GM19035 (cell line): ENCODE data around the gene GRB7.
"Not testable (repeated sequence)": the region's sequence is repeated elsewhere in the genome, so short reads cannot be mapped to it uniquely, and the experiment has no call there.

Experiments used
- ATAC-seq: cut with Tn5 transposase; IDR thresholded peaks from one replicate; pipeline ENCODE4 v1.9.1; 2021; ENCODE audit not compliant: unreplicated experiment

The GRB7 gene

GRCh38 chr17:39732586-39732985 lies 5.2 kb upstream of the GRB7 start:
- ATAC-seq, result no peak

GRCh38 chr17:39735882-39736281 lies 1.9 kb upstream of the GRB7 start:
- ATAC-seq, result no peak

- ATAC-seq, result no peak
These were observed 1.2 kb upstream of the GRB7 start for GRCh38 chr17:39736319-39737165.

- ATAC-seq, result no peak
These were observed 455 bp upstream of the GRB7 start for GRCh38 chr17:39737206-39737759.

- no peak for ATAC-seq
These were observed 797 bp downstream of the GRB7 start for GRCh38 chr17:39738568-39738901.

- no peak for ATAC-seq
These were observed 1.5 kb downstream of the GRB7 start for GRCh38 chr17:39738983-39739884.

- no peak for ATAC-seq
These were observed 2.2 kb downstream of the GRB7 start for GRCh38 chr17:39739885-39740356.

- no peak for ATAC-seq
These were observed 2.8 kb downstream of the GRB7 start for GRCh38 chr17:39740357-39741111.

GRCh38 chr17:39742126-39742855 lies 4.6 kb downstream of the GRB7 start:
- no peak for ATAC-seq

GRCh38 chr17:39742856-39743436 lies 5.2 kb downstream of the GRB7 start:
- no peak for ATAC-seq

GRCh38 chr17:39744075-39744835 lies 6.5 kb downstream of the GRB7 start:
- ATAC-seq, result no peak

GRCh38 chr17:39744836-39745215 lies 7.1 kb downstream of the GRB7 start:
- no peak for ATAC-seq

- ATAC-seq, result no peak
These were observed 7.8 kb downstream of the GRB7 start for GRCh38 chr17:39745335-39746144.

GRCh38 chr17:39746145-39746461 lies 8.4 kb downstream of the GRB7 start:
- no peak for ATAC-seq

GRCh38 chr17:39747745-39748144 lies 10.0 kb downstream of the GRB7 start:
- no peak for ATAC-seq

GRCh38 chr17:39748444-39749034 lies 10.8 kb downstream of the GRB7 start:
- not testable (repeated sequence) for ATAC-seq

- no peak for ATAC-seq
These were observed 12.6 kb downstream of the GRB7 start for GRCh38 chr17:39750131-39751015.
